K562 (cell line): ENCODE measurements around the gene TIMM10.

Experiments
- BHLHE40 ChIP-seq: IDR thresholded peaks from 2 replicates; pipeline ENCODE4 v1.6.1; 2011; ENCODE audit warnings: low read length, improper control_type of control experiment
- CHD2 ChIP-seq: IDR thresholded peaks from 2 replicates; pipeline ENCODE4 v1.6.1; 2011; ENCODE audit warnings: low read depth, low read length
- EZH2 ChIP-seq: IDR thresholded peaks from 2 replicates; pipeline ENCODE4 v1.6.1; 2012; ENCODE audit warnings: low read depth, mild to moderate bottlenecking, inconsistent platforms, low read length, borderline replicate concordance
- HDAC6 ChIP-seq: IDR thresholded peaks from 2 replicates; pipeline ENCODE4 v1.6.1; 2012; ENCODE audit warnings: low read depth, mild to moderate bottlenecking, control low read depth, inconsistent platforms, low read length, moderate library complexity
- RBM15 ChIP-seq: fragments of 200-400 bp; formaldehyde crosslinking; IDR thresholded peaks from 2 replicates; pipeline ENCODE4 v1.6.1; 2018; ENCODE audit warnings: mild to moderate bottlenecking, low read length, moderate library complexity; ENCODE audit not compliant: insufficient read depth
- ZNF165 ChIP-seq: fragments of 250-450 bp; sonication (Bioruptor Pico); IDR thresholded peaks from 2 replicates; pipeline ENCODE4 v1.4.0; 2020; ENCODE audit warnings: borderline replicate concordance

DNA sequence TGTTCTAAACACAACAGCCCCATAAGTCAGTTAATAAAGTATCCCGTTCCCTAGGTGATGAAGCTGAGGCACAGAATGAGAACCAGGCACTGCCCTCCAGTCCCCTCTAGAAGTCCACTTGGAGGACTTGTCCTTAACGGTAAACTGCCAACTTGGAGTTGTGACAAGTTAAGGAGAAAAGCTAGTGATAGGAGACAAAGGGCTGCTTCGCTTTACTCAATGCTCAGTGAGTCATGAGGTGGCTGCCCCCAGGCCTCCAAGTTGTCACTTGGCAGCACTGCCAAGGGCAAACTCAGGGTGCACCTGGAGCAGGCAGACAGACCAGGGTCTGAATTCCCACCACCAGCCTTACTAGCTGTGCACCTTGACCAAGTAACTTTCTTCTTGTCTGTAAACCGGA is 28.6 kb downstream of the TIMM10 start:
- no peak for TF ChIP-seq BHLHE40
- TF ChIP-seq HDAC6, result no peak
- no peak for TF ChIP-seq EZH2
- no peak for TF ChIP-seq RBM15
- no peak for TF ChIP-seq ZNF165
- TF ChIP-seq CHD2, result no peak
